PFSK-1 (cell line): ENCODE results near the gene ATP5F1E.

Experiments used
- FOXP2 ChIP-seq: optimal IDR thresholded peaks from 2 replicates; pipeline ENCODE3; 2011; ENCODE audit warnings: borderline replicate concordance, control low read depth, inconsistent platforms; ENCODE audit not compliant: insufficient read depth; ENCODE audit errors: extremely low read length, extremely low read depth
- POLR2AphosphoS5 ChIP-seq: IDR thresholded peaks from 2 replicates; pipeline ENCODE4 v1.6.1; 2012; ENCODE audit warnings: low read depth, mild to moderate bottlenecking, control low read depth, low read length, moderate library complexity
- REST ChIP-seq, 2 experiments: IDR thresholded peaks; 2 replicates each; pipeline versions ENCODE4 v1.6.1 to v1.8.0; 2011 to 2012; ENCODE audit warnings: low read depth in 2 of 2, low read length in 2 of 2, control low read depth in 1 of 2, inconsistent platforms in 1 of 2, mild to moderate bottlenecking in 1 of 2, moderate library complexity in 1 of 2; ENCODE audit not compliant: insufficient read depth in 1 of 2
- SIN3A ChIP-seq: IDR thresholded peaks from 2 replicates; pipeline ENCODE4 v1.6.1; 2012; ENCODE audit warnings: mild to moderate bottlenecking, low read length, moderate library complexity, borderline replicate concordance; ENCODE audit not compliant: insufficient read depth
- TAF1 ChIP-seq: IDR thresholded peaks from 2 replicates; pipeline ENCODE4 v1.6.1; 2012; ENCODE audit warnings: low read length, control low read depth, borderline replicate concordance; ENCODE audit not compliant: insufficient read depth

ATP5F1E gene

DNA sequence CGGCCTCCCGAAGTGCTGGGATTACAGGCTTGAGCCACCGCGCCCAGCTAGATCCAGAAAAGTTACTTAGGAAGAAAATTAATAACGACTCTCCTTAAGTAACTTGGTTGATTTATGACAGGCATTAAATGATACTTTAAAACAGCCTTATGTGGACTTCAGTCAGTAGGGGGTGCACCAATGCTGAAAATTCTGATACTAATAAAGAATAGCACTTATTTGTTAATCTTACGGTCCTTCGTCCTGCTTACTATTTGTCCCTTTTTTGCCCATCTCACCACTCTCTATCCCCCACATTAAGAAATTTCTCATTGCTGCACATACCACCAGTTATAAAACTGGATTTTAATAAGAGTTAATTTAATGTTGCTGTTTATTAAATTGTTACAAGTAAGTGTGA, 23.2 kb upstream of the ATP5F1E start:
- TF ChIP-seq SIN3A (no peak), REST (IDR thresholded peaks at IDR 0.05; ENCODE audit: insufficient read depth in 1 of 2, low read depth in 2 of 2, low read length in 2 of 2) (no peak)

GRCh38 chr20:59051666-59052185, 19.6 kb upstream of the ATP5F1E start:
- TF ChIP-seq FOXP2 (no peak), POLR2AphosphoS5 (no peak), SIN3A (no peak), REST (IDR thresholded peaks at IDR 0.05; ENCODE audit: insufficient read depth in 1 of 2, low read depth in 2 of 2, low read length in 2 of 2) (no peak), TAF1 (no peak)

DNA sequence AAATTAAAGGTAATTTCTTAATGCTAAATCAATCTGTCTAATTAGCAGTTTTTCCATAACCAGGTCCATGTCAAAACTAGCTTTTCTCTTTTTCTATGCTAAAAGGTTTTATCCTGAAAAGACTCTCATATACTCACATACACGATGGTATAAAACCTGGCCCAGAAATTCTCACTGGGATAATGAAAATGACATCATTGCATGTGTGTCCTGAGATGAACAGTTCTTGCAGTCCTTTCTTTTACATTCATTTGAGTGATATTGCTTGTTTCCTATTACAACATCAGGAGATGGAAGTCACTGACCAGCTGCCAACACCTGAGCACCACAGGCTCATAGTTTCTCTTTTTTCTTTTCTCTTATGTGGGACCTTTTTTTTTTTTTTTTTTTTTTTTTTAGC, 18.3 kb upstream of the ATP5F1E start:
- TF ChIP-seq REST (IDR thresholded peaks at IDR 0.05; ENCODE audit: insufficient read depth in 1 of 2, low read depth in 2 of 2, low read length in 2 of 2) (no peak), POLR2AphosphoS5 (no peak)

GRCh38 chr20:59048681-59049030, 16.5 kb upstream of the ATP5F1E start:
- TF ChIP-seq FOXP2 (no peak), TAF1 (no peak), SIN3A (no peak), REST (IDR thresholded peaks at IDR 0.05; ENCODE audit: insufficient read depth in 1 of 2, low read depth in 2 of 2, low read length in 2 of 2) (no peak), POLR2AphosphoS5 (no peak)

GRCh38 chr20:59047938-59048680, 16.0 kb upstream of the ATP5F1E start:
- TF ChIP-seq TAF1 (no peak), POLR2AphosphoS5 (no peak), SIN3A (no peak), FOXP2 (no peak), REST (IDR thresholded peaks at IDR 0.05; ENCODE audit: insufficient read depth in 1 of 2, low read depth in 2 of 2, low read length in 2 of 2) (no peak)
